HG02571 (cell line): ENCODE measurements around the gene ACTR10.

ENCODE experiments used
- ATAC-seq: cut with Tn5 transposase; IDR thresholded peaks from one replicate; pipeline ENCODE4 v1.9.1; 2021; ENCODE audit warnings: mild to moderate bottlenecking, moderate library complexity; ENCODE audit not compliant: unreplicated experiment

The ACTR10 gene

DNA sequence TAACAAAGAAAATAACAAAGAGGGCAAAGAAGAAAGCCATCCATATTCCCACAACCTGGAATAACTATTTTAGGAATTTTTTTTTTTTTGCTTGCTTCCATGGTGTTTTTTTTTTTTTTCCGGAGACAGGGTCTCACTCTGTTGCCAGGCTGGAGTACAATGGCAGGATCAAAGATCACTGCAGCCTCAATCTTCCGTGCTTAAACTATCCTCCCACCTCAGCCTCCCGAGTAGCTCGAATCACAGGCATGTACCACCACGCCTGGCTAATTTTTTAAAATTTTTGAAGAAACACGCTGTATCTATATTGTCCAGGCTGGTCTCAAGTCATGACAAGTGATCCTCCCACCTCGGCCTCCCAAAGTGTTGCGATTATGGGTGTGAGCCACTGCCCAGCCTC is 78.2 kb downstream of the ACTR10 start:
- no peak for ATAC-seq

DNA sequence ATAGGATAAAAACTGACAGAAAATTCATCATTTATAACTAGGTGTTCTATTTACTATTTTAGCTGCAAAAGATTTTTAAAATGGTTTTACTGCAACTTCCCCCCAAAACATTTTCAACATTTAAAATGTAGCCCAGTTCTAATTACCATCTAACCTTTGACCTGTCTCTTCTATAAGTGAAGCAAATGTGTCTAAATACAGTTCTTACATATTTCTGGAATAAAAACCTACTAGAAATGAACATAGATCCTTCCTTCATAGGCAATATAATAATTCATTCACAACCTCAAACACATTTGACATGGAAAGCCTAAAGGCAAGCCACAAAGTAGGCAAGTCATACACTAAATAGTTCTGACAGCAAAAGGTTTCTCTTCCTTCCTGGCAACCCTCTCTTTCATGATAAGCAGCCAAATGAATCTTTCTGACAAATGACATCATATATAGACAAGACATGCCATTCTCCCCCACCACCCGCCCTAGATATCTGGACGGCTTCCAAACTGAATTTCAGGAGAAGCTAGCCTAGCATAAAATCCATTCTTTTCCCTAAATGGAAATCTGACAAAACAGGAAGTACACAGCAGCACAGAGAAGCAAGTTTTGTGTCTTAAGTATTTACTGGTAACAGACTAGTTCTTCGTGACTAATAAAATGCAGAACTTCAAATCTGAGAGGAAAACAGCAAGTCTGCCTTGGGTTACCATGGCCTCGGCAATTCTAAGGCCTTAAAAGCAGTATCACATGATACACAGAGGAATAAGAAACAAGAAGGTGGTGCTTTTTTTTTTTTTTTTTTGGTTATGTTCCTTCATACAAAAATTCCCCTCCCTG is 81.2 kb downstream of the ACTR10 start:
- no peak for ATAC-seq

DNA sequence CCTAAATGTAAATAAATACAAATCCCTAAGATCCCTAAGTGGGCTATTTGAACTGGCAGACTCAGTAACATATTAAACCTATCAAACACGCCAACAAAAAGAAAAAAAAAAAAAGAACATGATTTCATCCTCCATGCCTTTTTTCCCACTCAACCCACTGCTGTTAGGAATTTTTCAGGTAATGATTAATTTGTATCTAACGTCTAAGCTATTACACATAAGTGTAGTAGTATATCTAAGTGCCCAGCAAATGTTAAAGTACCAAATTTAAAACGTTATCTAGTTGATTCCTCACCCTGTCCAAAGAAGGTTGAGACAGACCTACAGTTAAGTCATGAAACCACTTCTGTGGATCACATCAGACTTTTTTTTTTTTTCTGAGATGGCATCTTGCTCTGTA is 82.0 kb downstream of the ACTR10 start:
- no peak for ATAC-seq

DNA sequence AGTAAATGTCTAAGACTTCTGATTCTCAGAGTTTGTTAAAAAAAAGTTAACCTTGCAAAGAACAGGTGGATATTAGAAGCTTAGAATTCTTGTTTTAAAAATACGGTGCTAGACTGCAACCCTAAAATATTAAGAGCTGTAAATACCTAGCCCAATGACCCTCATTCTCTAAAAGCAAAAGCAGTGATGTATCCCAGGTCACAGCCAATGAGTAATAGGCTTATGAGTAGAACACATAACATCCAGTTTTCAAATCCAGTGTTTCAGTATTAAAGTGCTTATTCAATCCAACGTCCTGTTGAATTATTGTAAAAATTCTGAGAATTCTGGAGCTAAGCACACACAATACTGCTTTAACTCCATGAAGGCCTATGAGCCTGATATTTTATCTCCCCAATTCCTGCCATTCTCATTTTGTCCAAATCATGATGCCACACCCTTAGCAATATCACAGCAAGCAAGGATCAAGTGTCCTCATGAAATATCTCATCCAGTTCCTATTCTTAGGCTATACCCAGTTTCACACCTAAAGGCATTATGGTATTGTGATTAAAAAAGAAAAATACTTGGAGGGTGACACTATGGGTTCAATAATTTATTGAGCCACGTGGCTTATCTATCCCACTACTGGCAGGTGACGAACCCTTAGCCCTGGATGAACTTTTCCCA is 83.1 kb downstream of the ACTR10 start:
- no peak for ATAC-seq

DNA sequence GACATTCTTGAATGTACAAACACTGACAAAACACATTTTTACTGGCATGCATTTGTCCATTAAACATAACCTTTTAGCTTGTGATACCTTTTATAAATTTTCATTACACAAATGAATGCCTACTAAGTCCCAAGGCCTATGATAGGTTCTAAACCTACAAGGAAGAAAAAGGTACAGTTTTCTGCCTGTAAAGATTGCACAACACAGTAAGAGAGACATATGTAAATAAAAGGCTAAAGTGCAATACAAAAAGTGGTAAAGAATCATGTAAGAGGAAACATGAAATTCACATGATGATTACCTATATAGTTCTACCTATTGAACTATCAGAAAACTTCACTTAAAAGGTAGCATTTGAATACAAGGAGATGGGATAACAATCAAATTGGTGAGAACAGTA is 83.8 kb downstream of the ACTR10 start:
- ATAC-seq: no peak

DNA sequence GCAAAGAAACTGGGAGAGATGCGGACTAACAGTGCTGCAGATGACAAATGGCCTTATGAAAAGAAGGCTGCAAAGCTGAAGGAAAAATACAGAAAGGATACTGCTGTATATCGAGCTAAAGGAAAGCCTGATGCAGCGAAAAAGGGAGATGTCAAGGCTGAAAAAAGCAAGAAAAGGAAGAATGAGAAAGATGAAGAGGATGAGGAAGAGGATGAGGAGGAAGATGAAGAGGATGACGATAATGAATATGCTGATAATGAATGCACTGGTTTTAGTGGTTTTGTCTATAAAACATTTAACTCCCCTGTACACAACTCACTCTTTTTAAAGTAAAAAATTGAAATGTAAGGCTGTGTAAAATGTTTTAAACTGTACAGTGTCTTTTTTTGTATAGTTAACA is 85.2 kb downstream of the ACTR10 start:
- ATAC-seq: no peak
